ENCODE measurements around the gene BPGM. TPM values are rescaled to one million over a fixed set of nuclear protein-coding genes. Genes with fewer than 3 reads are reported as not detected.

The BPGM gene
- total RNA-seq, 1 donor from 2014 or later, result 17.7 TPM

DNA sequence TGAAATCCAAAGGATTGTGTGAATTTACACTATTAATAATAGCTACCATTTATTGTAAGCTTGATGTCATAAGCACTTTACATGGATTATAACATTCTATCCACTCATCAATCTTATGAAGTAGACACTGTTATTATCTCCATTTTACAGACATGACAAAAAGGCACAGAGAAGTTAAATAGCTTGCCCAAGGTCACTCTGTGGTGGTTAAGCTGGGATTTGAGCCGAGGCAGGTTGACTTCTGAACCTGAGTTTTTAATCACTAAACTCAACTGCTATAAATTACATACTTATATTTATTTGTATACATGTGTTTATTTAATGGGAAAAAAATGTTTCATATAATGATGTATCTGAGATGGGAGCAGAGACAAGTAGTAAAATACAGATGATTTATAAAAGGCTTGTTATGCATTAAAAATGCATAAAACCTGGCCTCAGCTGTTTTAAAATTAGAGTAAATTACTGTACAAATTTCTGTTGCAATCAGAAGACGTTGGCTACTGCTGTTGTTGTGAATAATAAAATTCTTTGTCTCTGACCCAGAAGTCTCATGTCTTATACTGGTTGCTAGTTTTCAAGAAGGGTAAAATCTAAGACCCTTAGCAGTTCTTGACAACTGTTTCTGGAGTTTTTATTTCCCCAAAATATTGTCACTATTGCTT lies 71.7 kb downstream of the BPGM start:
- no peak for DNase-seq (ENCODE audit: low spot score)
- TF ChIP-seq, protein P1, sequence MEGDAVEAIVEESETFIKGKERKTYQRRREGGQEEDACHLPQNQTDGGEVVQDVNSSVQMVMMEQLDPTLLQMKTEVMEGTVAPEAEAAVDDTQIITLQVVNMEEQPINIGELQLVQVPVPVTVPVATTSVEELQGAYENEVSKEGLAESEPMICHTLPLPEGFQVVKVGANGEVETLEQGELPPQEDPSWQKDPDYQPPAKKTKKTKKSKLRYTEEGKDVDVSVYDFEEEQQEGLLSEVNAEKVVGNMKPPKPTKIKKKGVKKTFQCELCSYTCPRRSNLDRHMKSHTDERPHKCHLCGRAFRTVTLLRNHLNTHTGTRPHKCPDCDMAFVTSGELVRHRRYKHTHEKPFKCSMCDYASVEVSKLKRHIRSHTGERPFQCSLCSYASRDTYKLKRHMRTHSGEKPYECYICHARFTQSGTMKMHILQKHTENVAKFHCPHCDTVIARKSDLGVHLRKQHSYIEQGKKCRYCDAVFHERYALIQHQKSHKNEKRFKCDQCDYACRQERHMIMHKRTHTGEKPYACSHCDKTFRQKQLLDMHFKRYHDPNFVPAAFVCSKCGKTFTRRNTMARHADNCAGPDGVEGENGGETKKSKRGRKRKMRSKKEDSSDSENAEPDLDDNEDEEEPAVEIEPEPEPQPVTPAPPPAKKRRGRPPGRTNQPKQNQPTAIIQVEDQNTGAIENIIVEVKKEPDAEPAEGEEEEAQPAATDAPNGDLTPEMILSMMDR (IDR thresholded peaks at IDR 0.05; ENCODE audit: unreplicated experiment), result no peak
- peaks cover 35% of the 10 kb centered on the region for H3K4me1 Mint-ChIP-seq (ENCODE audit: unreplicated experiment)
- H3K4me3 Mint-ChIP-seq (ENCODE audit: unreplicated experiment), result no peak overlapping the region
- H3K27me3 Mint-ChIP-seq (ENCODE audit: unreplicated experiment), result peaks cover 11% of the 10 kb centered on the region
- H3K36me3 Mint-ChIP-seq (ENCODE audit: low read depth, unreplicated experiment), result peaks cover 7% of the 10 kb centered on the region
- H3K9me3 Mint-ChIP-seq (ENCODE audit: unreplicated experiment), result no peaks in the 10 kb centered on the region
- H3K27ac Mint-ChIP-seq (ENCODE audit: unreplicated experiment), result no peak overlapping the region

DNA sequence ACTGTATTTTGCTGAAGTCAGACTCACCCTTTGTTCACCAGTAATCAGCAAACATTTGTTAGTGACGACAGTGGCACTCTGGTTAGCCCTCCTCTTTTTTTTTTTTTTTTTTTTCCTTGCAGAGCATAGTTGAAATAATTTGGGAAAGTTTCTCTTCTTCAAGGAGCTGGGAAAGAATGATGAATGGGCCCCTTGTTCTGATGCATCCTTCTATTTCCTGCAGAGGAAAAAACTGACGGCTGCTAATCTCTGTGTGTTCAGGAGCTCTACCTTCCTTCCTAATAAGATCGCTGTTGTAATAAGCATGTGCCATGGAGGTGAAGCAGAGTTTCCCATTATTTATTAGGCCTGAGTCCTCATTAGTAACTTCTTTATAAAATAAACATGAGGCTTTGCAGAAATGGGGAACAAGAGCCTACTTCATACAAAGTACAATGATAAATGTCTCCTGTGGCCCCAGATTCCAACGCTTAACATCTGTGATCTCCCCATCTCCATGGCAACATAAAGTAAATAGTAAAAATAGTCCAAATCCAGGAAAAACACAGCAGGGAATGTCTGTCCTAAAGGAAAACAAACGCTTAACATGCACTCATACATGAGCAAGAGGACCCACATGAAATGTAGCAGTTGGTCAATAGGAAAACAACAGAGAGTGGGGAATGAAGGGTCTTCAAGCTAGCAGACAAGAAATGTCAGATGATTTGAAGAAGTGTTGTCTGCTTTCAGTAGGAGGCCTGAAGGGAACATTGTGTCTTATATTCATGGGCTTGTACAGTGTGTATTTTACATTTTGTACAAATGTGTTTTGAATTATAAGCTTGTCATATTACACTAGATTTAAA lies 73.7 kb downstream of the BPGM start:
- peak overlapping the region; percentile 32 for H3K4me3 Mint-ChIP-seq (ENCODE audit: unreplicated experiment)
- H3K27me3 Mint-ChIP-seq (ENCODE audit: unreplicated experiment), result peaks cover 11% of the 10 kb centered on the region
- H3K9me3 Mint-ChIP-seq (ENCODE audit: unreplicated experiment), result no peaks in the 10 kb centered on the region
- H3K27ac Mint-ChIP-seq (ENCODE audit: unreplicated experiment), result peak overlapping the region; percentile 100
- peaks cover 7% of the 10 kb centered on the region for H3K36me3 Mint-ChIP-seq (ENCODE audit: low read depth, unreplicated experiment)
- peak; percentile 47 for DNase-seq (ENCODE audit: low spot score)
- TF ChIP-seq, protein P1 (IDR thresholded peaks at IDR 0.05; ENCODE audit: unreplicated experiment), result no peak
- peaks cover 33% of the 10 kb centered on the region for H3K4me1 Mint-ChIP-seq (ENCODE audit: unreplicated experiment)

DNA sequence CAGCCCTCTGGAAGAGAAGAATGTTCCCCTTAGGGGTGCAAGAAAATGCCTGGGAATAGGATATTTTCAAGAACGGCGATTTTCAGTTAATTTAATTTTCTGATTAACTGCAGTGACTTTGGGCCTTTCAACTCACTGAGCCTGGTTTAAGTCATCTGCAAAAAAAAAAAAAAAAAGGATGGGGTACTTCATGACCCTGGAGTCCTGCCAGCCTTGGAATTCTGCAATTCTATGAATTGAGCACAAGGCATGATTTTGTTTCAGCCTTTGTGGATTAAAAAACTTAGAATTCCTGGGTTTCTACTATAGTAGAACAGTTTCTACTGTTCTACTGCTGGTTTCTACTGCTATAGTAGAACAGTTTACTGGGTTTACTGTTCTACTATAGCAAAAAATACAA lies 74.5 kb downstream of the BPGM start:
- H3K9me3 Mint-ChIP-seq (ENCODE audit: unreplicated experiment), result no peaks in the 10 kb centered on the region
- H3K27ac Mint-ChIP-seq (ENCODE audit: unreplicated experiment), result peak overlapping the region; percentile 100
- peaks cover 33% of the 10 kb centered on the region for H3K4me1 Mint-ChIP-seq (ENCODE audit: unreplicated experiment)
- TF ChIP-seq, protein P1 (IDR thresholded peaks at IDR 0.05; ENCODE audit: unreplicated experiment), result no peak
- peaks cover 7% of the 10 kb centered on the region for H3K36me3 Mint-ChIP-seq (ENCODE audit: low read depth, unreplicated experiment)
- peaks cover 11% of the 10 kb centered on the region for H3K27me3 Mint-ChIP-seq (ENCODE audit: unreplicated experiment)
- DNase-seq (ENCODE audit: low spot score), result no peak
- no peak overlapping the region for H3K4me3 Mint-ChIP-seq (ENCODE audit: unreplicated experiment)

DNA sequence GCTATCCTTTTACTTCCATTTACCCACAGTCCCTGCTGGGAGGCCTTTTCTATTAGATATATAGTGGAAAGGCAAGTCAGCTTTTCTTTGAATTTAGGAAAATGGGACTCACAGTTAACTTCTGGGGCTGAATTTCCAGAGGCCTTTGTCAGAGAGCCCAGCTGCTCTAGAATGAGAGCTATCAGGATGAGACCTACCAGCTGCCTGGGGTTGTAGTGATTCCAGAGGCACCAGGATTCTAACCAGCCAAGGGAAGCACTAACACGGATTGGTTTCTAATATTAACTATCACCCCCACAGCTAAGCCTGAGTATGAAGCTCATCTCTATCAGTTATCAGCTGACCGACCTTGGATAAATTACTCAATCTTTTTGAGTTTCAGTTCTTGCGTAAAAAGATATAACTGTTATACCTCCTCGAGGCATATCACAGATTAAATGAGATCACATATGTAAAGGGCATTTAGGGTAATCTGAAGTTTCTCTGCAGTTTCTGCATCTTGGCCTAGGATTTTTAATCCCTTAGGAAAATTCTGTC lies 76.2 kb downstream of the BPGM start:
- no peaks in the 10 kb centered on the region for H3K9me3 Mint-ChIP-seq (ENCODE audit: unreplicated experiment)
- H3K36me3 Mint-ChIP-seq (ENCODE audit: low read depth, unreplicated experiment), result peaks cover 7% of the 10 kb centered on the region
- peak overlapping the region; percentile 14 for H3K27ac Mint-ChIP-seq (ENCODE audit: unreplicated experiment)
- peaks cover 11% of the 10 kb centered on the region for H3K27me3 Mint-ChIP-seq (ENCODE audit: unreplicated experiment)
- TF ChIP-seq, protein P1 (IDR thresholded peaks at IDR 0.05; ENCODE audit: unreplicated experiment), result no peak
- no peak for DNase-seq (ENCODE audit: low spot score)
- no peak overlapping the region for H3K4me3 Mint-ChIP-seq (ENCODE audit: unreplicated experiment)
- peaks cover 36% of the 10 kb centered on the region for H3K4me1 Mint-ChIP-seq (ENCODE audit: unreplicated experiment)

Data from endothelial cell (in vitro differentiated cells).